HL-60 (cell line): ENCODE measurements around the gene TBCE.

ENCODE experiments used
- POLR2AphosphoS5 ChIP-seq: IDR thresholded peaks from 2 replicates; pipeline ENCODE4 v1.6.1; 2012; ENCODE audit warnings: low read depth
- SPI1 ChIP-seq: IDR thresholded peaks from 2 replicates; pipeline ENCODE4 v1.6.1; 2012; ENCODE audit warnings: low read depth, mild to moderate bottlenecking, borderline replicate concordance
- TF ChIP-seq, protein P1 (sequence below): IDR thresholded peaks from 2 replicates; pipeline ENCODE4 v1.6.1; 2012; ENCODE audit warnings: low read depth; ENCODE audit not compliant: insufficient replicate concordance
- TF ChIP-seq, protein P2 (sequence below): IDR thresholded peaks from one replicate; pipeline ENCODE4 v1.5.1; 2011; ENCODE audit warnings: low read length, control low read depth, inconsistent platforms; ENCODE audit not compliant: insufficient read depth

- TF ChIP-seq, protein P1, sequence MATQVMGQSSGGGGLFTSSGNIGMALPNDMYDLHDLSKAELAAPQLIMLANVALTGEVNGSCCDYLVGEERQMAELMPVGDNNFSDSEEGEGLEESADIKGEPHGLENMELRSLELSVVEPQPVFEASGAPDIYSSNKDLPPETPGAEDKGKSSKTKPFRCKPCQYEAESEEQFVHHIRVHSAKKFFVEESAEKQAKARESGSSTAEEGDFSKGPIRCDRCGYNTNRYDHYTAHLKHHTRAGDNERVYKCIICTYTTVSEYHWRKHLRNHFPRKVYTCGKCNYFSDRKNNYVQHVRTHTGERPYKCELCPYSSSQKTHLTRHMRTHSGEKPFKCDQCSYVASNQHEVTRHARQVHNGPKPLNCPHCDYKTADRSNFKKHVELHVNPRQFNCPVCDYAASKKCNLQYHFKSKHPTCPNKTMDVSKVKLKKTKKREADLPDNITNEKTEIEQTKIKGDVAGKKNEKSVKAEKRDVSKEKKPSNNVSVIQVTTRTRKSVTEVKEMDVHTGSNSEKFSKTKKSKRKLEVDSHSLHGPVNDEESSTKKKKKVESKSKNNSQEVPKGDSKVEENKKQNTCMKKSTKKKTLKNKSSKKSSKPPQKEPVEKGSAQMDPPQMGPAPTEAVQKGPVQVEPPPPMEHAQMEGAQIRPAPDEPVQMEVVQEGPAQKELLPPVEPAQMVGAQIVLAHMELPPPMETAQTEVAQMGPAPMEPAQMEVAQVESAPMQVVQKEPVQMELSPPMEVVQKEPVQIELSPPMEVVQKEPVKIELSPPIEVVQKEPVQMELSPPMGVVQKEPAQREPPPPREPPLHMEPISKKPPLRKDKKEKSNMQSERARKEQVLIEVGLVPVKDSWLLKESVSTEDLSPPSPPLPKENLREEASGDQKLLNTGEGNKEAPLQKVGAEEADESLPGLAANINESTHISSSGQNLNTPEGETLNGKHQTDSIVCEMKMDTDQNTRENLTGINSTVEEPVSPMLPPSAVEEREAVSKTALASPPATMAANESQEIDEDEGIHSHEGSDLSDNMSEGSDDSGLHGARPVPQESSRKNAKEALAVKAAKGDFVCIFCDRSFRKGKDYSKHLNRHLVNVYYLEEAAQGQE: no peak
- TF ChIP-seq, protein P2, sequence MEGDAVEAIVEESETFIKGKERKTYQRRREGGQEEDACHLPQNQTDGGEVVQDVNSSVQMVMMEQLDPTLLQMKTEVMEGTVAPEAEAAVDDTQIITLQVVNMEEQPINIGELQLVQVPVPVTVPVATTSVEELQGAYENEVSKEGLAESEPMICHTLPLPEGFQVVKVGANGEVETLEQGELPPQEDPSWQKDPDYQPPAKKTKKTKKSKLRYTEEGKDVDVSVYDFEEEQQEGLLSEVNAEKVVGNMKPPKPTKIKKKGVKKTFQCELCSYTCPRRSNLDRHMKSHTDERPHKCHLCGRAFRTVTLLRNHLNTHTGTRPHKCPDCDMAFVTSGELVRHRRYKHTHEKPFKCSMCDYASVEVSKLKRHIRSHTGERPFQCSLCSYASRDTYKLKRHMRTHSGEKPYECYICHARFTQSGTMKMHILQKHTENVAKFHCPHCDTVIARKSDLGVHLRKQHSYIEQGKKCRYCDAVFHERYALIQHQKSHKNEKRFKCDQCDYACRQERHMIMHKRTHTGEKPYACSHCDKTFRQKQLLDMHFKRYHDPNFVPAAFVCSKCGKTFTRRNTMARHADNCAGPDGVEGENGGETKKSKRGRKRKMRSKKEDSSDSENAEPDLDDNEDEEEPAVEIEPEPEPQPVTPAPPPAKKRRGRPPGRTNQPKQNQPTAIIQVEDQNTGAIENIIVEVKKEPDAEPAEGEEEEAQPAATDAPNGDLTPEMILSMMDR: no peak
- TF ChIP-seq POLR2AphosphoS5: no peak
- TF ChIP-seq SPI1: no peak
These were observed 127.8 kb downstream of the TBCE start for GRCh38 chr1:235495030-235495429.
